ENCODE data around the gene VPS16.
"Not testable (repeated sequence)": the region's sequence is repeated elsewhere in the genome, so short reads cannot be mapped to it uniquely, and the experiment has no call there.

The VPS16 gene

DNA sequence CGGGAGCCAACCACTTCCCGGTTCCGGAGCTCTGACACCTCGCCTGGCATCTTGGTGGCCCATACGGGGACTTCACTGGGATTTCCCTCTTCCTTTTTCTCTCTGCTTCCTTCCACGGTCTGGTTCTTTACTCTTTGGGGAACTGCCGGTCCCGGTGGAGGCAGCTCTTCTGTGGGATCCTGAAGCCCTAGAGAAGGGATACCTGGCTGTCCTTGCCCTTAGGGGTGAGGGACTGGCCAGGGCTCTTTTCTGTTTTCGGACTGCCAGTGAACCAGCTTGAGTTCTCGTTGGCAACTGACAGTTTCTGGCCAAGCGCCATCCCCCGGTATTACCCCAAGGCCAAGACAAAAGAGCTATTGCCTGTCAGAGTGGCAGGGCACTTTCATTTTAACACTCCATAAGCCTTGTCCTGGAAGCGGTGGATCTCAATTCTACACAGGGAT is 39.2 kb upstream of the VPS16 start:
- H3K27ac Mint-ChIP-seq, result peak overlapping the region; percentile 74
- peaks cover 61% of the 10 kb centered on the region for H3K27me3 Mint-ChIP-seq
- peaks cover 27% of the 10 kb centered on the region for H3K4me1 Mint-ChIP-seq (ENCODE audit: low read depth)
- peak overlapping the region; percentile 73 for H3K4me3 Mint-ChIP-seq
- H3K9me3 Mint-ChIP-seq, result no peaks in the 10 kb centered on the region
- peaks cover 4% of the 10 kb centered on the region for H3K36me3 Mint-ChIP-seq (ENCODE audit: low read depth)

DNA sequence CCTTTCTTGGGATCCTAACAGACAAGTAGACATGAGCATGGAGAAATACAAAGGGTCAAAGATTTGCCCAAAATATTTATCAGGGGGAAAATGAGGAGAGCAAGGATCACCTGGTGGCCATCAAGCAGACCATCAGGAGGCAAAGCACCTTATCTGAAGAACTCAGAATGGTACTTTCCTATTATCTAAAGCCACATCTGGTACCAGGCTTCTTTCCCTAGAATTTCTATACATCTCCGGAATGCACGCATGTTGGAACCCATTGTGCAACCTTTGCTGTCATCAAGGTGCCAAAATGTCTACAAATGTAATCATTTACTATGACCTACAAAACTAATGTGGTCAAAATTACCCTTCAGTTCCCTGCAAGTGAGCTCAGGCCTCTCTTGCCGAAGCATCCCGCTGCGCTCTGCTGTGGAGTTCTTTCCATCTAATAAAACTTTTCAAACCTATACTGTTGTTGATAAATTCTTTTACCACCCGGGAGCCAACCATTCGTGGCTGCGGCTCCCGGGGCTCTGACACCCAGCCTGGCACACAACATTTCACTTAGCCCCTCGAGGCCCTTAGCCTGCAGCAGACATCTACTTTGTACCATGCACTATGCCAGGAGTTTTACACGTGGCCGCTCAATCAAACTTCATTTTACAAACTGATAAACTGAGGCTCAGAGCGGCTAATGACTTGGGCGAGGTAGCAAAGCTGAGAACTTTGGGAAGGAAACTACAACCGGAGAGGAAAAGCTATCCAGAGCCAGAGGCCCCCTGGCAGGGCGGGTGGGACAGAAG is 36.3 kb upstream of the VPS16 start:
- peaks cover 60% of the 10 kb centered on the region for H3K27me3 Mint-ChIP-seq
- H3K9me3 Mint-ChIP-seq, result no peaks in the 10 kb centered on the region
- peaks cover 21% of the 10 kb centered on the region for H3K4me1 Mint-ChIP-seq (ENCODE audit: low read depth)
- peaks cover 4% of the 10 kb centered on the region for H3K36me3 Mint-ChIP-seq (ENCODE audit: low read depth)
- H3K27ac Mint-ChIP-seq, result no peak overlapping the region
- no peak overlapping the region for H3K4me3 Mint-ChIP-seq

GRCh38 chr20:2804852-2805688 is 35.5 kb upstream of the VPS16 start:
- Mint-ChIP-seq H3K4me1 (ENCODE audit: low read depth) (peaks cover 13% of the 10 kb centered on the region), H3K27me3 (peaks cover 53% of the 10 kb centered on the region), H3K27ac (no peak overlapping the region), H3K4me3 (no peak overlapping the region), H3K9me3 (no peaks in the 10 kb centered on the region), H3K36me3 (ENCODE audit: low read depth) (peaks cover under 1% of the 10 kb centered on the region)

DNA sequence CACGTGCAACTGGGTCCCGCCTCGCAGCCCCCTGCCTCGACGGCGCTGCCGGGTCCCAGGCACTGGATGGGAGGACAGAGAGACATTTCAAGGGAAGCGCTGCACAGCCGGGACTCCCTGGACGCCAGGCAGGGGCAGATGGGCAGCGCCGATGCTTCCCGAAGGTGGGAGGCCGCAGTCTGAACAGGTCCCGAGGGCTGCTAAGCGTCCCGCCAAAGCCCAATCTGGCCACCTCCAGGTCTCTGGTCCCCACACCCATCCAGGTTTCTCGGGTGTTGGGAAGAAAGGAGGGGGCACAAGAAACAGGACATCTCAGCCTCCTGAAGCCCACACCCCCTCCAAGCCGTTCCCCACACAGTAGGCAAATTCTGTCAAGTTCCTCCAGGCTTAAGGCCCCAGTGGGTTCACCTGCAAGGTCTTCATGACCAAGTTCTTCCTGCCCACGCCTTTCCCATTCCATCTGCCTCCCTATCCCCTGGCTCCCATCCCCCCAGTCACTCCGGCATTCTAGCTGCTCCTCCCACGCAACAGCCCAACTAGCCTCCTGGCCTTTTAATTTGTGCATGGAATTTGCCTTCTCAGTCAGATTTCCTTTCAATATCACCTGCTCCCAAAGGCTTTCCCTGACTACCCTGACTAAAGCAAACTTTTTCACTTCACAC is 34.7 kb upstream of the VPS16 start:
- H3K4me1 Mint-ChIP-seq (ENCODE audit: low read depth), result peaks cover 8% of the 10 kb centered on the region
- no peaks in the 10 kb centered on the region for H3K9me3 Mint-ChIP-seq
- H3K27me3 Mint-ChIP-seq, result peaks cover 49% of the 10 kb centered on the region
- H3K4me3 Mint-ChIP-seq, result no peak overlapping the region
- no peak overlapping the region for H3K27ac Mint-ChIP-seq
- H3K36me3 Mint-ChIP-seq (ENCODE audit: low read depth), result no peaks in the 10 kb centered on the region

DNA sequence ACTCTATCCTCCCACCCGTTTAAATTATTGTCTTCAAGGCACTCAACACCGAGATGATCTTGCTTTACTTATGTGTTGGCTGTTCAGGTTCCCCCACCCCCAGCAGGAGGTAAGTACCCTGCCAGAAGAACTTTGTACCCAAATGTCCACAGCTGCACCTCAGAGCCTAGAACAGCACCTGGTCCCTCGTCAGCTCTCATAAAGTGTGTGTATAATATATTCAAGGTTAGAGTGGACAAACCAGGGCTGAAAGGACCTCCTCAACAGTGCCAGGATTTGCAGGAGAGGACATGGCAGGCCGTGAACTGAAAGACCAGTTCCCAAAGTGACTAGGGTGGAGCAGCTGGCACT is 34.2 kb upstream of the VPS16 start:
- H3K27ac Mint-ChIP-seq, result no peak overlapping the region
- H3K27me3 Mint-ChIP-seq, result peaks cover 49% of the 10 kb centered on the region
- no peaks in the 10 kb centered on the region for H3K36me3 Mint-ChIP-seq (ENCODE audit: low read depth)
- H3K4me1 Mint-ChIP-seq (ENCODE audit: low read depth), result peaks cover 3% of the 10 kb centered on the region
- no peak overlapping the region for H3K4me3 Mint-ChIP-seq
- no peaks in the 10 kb centered on the region for H3K9me3 Mint-ChIP-seq

GRCh38 chr20:2807019-2807418 is 33.5 kb upstream of the VPS16 start:
- Mint-ChIP-seq H3K27me3 (peaks cover 51% of the 10 kb centered on the region), H3K36me3 (ENCODE audit: low read depth) (no peaks in the 10 kb centered on the region), H3K9me3 (no peaks in the 10 kb centered on the region), H3K4me1 (ENCODE audit: low read depth) (no peaks in the 10 kb centered on the region), H3K27ac (no peak overlapping the region), H3K4me3 (no peak overlapping the region)

- not testable (repeated sequence) for H3K4me3 Mint-ChIP-seq; H3K9me3 Mint-ChIP-seq; H3K27ac Mint-ChIP-seq; H3K4me1 Mint-ChIP-seq (ENCODE audit: low read depth); H3K36me3 Mint-ChIP-seq (ENCODE audit: low read depth)
- H3K27me3 Mint-ChIP-seq, result peaks cover 50% of the 10 kb centered on the region
These were observed 32.6 kb upstream of the VPS16 start for GRCh38 chr20:2807929-2808328.

DNA sequence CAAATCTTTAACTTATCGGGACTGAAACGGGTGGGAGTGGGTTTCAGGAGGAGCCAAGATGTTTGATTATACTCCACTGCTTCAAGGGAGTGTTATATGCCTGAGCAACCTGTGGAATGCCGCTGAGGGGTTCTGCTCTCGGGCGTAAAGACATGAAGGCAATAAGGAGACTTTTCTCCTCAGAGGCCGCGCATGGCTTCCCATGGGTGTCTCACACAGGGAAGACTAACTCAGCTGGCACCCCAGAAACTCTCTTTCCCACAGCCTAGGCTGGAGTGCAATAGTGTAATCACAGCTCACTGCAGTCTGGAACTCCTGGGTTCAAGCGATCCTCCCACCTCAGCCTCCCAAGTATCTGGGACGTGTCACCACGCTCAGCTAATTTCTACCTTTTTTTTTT is 30.9 kb upstream of the VPS16 start:
- H3K27me3 Mint-ChIP-seq, result peaks cover 49% of the 10 kb centered on the region
- peaks cover 5% of the 10 kb centered on the region for H3K9me3 Mint-ChIP-seq
- no peak overlapping the region for H3K4me3 Mint-ChIP-seq
- no peaks in the 10 kb centered on the region for H3K36me3 Mint-ChIP-seq (ENCODE audit: low read depth)
- no peak overlapping the region for H3K27ac Mint-ChIP-seq
- no peaks in the 10 kb centered on the region for H3K4me1 Mint-ChIP-seq (ENCODE audit: low read depth)

DNA sequence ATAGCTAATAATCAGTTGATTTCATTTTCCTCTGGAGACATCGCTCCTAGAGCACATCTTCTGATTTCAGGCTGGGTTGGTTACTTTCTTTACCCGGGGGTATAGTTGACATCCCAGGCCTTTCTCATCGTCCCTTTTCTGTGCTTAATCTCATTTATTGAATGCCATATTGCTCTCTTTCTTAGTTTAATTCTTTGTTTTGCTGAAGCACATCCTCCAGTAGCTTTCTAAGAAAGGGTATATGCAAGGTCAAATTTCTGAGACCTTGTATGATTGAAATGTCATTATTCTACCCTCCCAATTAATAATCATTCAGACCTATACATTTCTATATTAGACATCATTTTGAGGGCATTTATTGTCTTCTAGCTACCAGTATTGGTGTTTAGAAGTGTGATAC is 28.4 kb upstream of the VPS16 start:
- Mint-ChIP-seq H3K27ac (no peak overlapping the region), H3K4me1 (ENCODE audit: low read depth) (no peaks in the 10 kb centered on the region), H3K9me3 (peaks cover 5% of the 10 kb centered on the region), H3K27me3 (peaks cover 39% of the 10 kb centered on the region), H3K36me3 (ENCODE audit: low read depth) (no peaks in the 10 kb centered on the region), H3K4me3 (no peak overlapping the region)

DNA sequence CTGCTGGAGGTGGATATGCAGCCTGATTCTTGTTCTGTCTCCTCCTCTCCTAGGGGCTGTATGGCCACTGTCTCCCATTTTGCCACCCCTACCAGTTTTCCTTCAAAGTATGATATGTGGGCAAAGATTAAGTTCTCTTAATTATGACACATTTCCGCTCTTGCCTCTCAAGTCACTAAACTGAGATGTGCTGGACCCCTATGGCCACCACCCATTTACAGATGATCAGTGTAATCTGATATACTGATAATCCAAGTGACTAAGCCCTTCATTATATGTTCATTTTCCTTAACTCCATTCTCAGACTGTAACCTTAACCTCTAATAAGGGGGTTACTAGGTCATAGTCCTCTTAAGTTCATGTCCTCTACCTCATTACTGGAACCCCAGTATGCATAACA is 26.5 kb upstream of the VPS16 start:
- peaks cover 5% of the 10 kb centered on the region for H3K9me3 Mint-ChIP-seq
- H3K4me3 Mint-ChIP-seq, result no peak overlapping the region
- peaks cover 37% of the 10 kb centered on the region for H3K27me3 Mint-ChIP-seq
- no peak overlapping the region for H3K27ac Mint-ChIP-seq
- no peaks in the 10 kb centered on the region for H3K4me1 Mint-ChIP-seq (ENCODE audit: low read depth)
- H3K36me3 Mint-ChIP-seq (ENCODE audit: low read depth), result no peaks in the 10 kb centered on the region

DNA sequence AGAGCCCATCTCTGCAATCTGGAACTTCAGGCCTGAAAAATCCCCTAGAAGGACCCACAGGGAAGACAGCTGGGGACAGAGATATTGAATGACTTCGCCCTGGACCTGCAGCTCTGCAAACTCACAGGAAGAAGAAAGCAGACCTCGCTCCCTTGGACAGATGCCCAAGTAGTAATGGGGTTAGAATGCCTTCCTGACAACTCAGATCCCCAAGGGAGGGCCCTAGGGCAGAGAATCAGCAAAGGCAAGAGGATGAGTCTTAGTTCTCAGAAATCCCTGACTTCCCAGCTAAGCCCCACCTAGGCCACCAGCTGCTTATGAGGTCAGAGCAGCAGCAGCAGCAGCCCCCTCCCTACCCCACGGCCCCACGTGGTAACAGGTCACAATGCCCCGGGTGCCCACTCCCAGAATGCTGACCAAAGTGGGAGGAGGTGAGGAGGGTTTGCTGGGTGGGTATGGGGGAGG is 25.9 kb upstream of the VPS16 start, which contains the start of gene C20orf141:
Gene C20orf141, plus strand, starts transcription at position 401 of the 465 bp plus-strand sequence. CDS start 198 bp downstream, outside the sequence.
- Mint-ChIP-seq H3K4me3 (no peak within 1 kb of the TSS), H3K27ac (no peak within 1 kb of the TSS), H3K27me3 (peaks cover 36% of the 10 kb centered on the region), H3K36me3 (ENCODE audit: low read depth) (no peaks in the 10 kb centered on the region), H3K9me3 (peaks cover 5% of the 10 kb centered on the region), H3K4me1 (ENCODE audit: low read depth) (no peaks in the 10 kb centered on the region)

DNA sequence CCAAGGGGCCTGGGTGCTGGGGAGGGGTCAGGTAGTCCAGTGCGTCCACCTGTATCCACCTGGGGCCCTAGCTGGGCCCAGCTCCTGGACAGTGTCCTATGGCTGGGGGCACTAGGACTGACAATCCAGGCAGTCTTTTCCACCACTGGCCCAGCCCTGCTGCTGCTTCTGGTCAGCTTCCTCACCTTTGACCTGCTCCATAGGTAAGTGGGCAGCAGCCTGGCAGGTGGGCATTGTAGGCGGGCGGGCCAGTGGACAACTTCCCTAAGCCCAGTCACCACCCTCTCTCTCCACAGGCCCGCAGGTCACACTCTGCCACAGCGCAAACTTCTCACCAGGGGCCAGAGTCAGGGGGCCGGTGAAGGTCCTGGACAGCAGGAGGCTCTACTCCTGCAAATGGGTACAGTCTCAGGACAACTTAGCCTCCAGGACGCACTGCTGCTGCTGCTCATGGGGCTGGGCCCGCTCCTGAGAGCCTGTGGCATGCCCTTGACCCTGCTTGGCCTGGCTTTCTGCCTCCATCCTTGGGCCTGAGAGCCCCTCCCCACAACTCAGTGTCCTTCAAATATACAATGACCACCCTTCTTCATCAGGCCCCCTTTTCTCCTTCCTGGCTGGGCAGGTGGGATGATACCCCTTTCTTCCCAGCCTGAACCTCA is 25.2 kb upstream of the VPS16 start:
- Mint-ChIP-seq H3K9me3 (peaks cover 5% of the 10 kb centered on the region), H3K4me1 (ENCODE audit: low read depth) (peaks cover 5% of the 10 kb centered on the region), H3K36me3 (ENCODE audit: low read depth) (no peaks in the 10 kb centered on the region), H3K4me3 (no peak overlapping the region), H3K27me3 (peaks cover 44% of the 10 kb centered on the region), H3K27ac (no peak overlapping the region)

DNA sequence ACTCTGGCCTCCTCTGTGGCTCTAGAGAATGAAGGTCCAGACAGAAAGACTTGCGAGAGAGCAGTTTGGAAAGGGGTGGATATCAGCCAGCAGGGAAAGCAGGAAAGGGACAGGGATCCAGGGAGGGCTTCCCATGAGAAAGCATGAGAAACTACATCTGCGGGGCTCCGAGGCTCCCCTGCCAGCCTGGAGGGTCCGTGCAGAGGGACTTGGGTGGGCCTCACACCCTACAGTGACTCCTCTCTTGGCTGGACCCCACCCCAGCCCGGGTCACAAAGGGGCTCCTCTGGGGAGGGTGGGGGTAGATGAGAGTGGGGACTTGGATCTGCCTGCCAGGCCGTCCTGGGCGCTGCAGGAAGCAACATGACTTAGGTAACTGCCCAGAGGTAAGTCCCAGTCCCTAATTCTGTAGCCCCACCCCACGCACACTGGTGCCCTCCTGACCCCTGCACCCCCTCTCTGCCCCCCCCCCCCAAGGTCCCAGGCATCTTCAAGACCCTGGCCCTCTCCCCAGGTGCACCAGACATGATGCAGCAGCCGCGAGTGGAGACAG is 24.4 kb upstream of the VPS16 start, which contains the start of gene TMEM239:
Gene TMEM239, plus strand, starts transcription at position 335 of the 553 bp plus-strand sequence. Its CDS starts 191 bp downstream, at position 526.
- Mint-ChIP-seq H3K9me3 (peaks cover 5% of the 10 kb centered on the region), H3K4me1 (ENCODE audit: low read depth) (peaks cover 5% of the 10 kb centered on the region), H3K4me3 (no peak within 1 kb of the TSS), H3K36me3 (ENCODE audit: low read depth) (no peaks in the 10 kb centered on the region), H3K27me3 (peaks cover 42% of the 10 kb centered on the region), H3K27ac (no peak within 1 kb of the TSS)
